Skin epidermis (tissue), 12 donors: ENCODE measurements around the gene CAPNS1.

ENCODE experiments used
- H3K27ac ChIP-seq, 21 experiments: fragments of 200-600 bp; sonication (generic) in 11 of 21; one replicate each; pipeline ENCODE4 v1.5.0; 2020; ENCODE audit warnings: mild to moderate bottlenecking in 3 of 21, inconsistent platforms in 2 of 21, moderate library complexity in 2 of 21
- H3K4me3 ChIP-seq, 7 experiments: fragments of 200-600 bp; sonication (generic) in 2 of 7; one replicate each; pipeline ENCODE4 v1.5.0; 2020; ENCODE audit warnings: inconsistent platforms in 2 of 7, mild to moderate bottlenecking in 2 of 7, moderate library complexity in 1 of 7

CAPNS1 gene

GRCh38 chr19:36196249-36196648, 56.4 kb downstream of the CAPNS1 start:
- H3K4me3 ChIP-seq: no peak overlapping the region

GRCh38 chr19:36198119-36198518, 58.3 kb downstream of the CAPNS1 start:
- H3K4me3 ChIP-seq: no peak overlapping the region
- H3K27ac ChIP-seq: no peak overlapping the region

More at GRCh38 chr19:36196249-36196648, 56.4 kb downstream of the CAPNS1 start:
- no peak overlapping the region for H3K27ac ChIP-seq
